ENCODE measurements around the gene CHST12.

- TF ChIP-seq POLR2A (IDR thresholded peaks at IDR 0.05) (no peak), CTCF (IDR thresholded peaks at IDR 0.05) (no peak)
These were observed 76.1 kb downstream of the CHST12 start for GRCh38 chr7:2479276-2480069.

All from right lobe of liver (tissue), 4 donors.